ENCODE data around the gene SPATA2. TPM values are rescaled to one million over a fixed set of nuclear protein-coding genes. Genes with fewer than 3 reads are reported as not detected.

The SPATA2 gene
- total RNA-seq, 1 donor from 2014 or later, result 4.0 TPM

DNA sequence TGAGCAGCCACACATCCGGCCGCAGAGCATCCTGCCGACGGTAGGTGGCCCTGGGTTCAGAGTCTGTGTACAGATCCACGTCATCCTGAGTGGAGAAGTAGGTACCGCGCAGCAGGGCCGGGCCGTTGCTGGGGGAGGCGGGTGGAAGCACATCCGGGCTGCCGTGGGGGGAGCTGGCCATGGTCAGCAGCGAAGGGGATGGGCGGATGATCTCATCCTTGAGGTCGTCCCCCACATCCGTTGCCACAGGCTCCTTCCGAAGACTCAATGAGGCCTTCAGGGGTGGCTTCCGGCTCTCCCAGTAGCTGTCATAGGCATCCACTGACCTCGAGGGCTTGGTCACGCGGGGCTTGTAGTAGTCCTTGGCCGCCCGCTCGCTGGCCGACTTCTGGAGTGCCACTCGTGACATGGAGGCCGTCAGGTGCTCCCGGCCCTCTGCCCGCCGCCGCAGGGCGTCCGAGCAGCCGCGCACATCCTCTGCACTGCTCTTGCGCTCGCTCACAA lies 9.2 kb downstream of the SPATA2 start:
- no peak overlapping the region for H3K27ac Mint-ChIP-seq
- peaks cover 5% of the 10 kb centered on the region for H3K36me3 Mint-ChIP-seq
- H3K4me3 Mint-ChIP-seq, result no peak overlapping the region
- Histone ChIP-seq H3K79me2 (ENCODE audit: low read depth) (peaks cover 24% of the 10 kb centered on the region), H3K4me1 (peaks cover 5% of the 10 kb centered on the region), H3K36me3 (no peaks in the 10 kb centered on the region), H3K27me3 (no peaks in the 10 kb centered on the region), H3K4me3 (no peak overlapping the region), H2AFZ (replicated peaks) (no peak overlapping the region), H3K9me3 (ENCODE audit: low read depth) (no peaks in the 10 kb centered on the region), H3K4me2 (no peak overlapping the region), H4K20me1 (ENCODE audit: low read depth) (peaks cover 19% of the 10 kb centered on the region), H3F3A (ENCODE audit: low read depth) (no peaks in the 10 kb centered on the region), H3K9ac (no peak overlapping the region), H3K27ac (no peak overlapping the region)
- H3K9me3 Mint-ChIP-seq, result no peaks in the 10 kb centered on the region
- H3K4me1 Mint-ChIP-seq, result peaks cover 20% of the 10 kb centered on the region
- H3K27me3 Mint-ChIP-seq (ENCODE audit: insufficient read depth, low read depth), result peaks cover 2% of the 10 kb centered on the region
- TF ChIP-seq, protein P1, sequence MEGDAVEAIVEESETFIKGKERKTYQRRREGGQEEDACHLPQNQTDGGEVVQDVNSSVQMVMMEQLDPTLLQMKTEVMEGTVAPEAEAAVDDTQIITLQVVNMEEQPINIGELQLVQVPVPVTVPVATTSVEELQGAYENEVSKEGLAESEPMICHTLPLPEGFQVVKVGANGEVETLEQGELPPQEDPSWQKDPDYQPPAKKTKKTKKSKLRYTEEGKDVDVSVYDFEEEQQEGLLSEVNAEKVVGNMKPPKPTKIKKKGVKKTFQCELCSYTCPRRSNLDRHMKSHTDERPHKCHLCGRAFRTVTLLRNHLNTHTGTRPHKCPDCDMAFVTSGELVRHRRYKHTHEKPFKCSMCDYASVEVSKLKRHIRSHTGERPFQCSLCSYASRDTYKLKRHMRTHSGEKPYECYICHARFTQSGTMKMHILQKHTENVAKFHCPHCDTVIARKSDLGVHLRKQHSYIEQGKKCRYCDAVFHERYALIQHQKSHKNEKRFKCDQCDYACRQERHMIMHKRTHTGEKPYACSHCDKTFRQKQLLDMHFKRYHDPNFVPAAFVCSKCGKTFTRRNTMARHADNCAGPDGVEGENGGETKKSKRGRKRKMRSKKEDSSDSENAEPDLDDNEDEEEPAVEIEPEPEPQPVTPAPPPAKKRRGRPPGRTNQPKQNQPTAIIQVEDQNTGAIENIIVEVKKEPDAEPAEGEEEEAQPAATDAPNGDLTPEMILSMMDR (IDR thresholded peaks at IDR 0.05), result no peak
- TF ChIP-seq EZH2phosphoT487 (IDR thresholded peaks at IDR 0.05) (no peak), EZH2 (IDR thresholded peaks at IDR 0.05) (no peak)
- no peak for DNase-seq (ENCODE audit: low spot score)

- Histone ChIP-seq H3K4me2 (no peak overlapping the region), H3F3A (ENCODE audit: low read depth) (no peaks in the 10 kb centered on the region), H4K20me1 (ENCODE audit: low read depth) (peaks cover 19% of the 10 kb centered on the region), H3K27me3 (no peaks in the 10 kb centered on the region), H3K27ac (no peak overlapping the region), H3K4me3 (no peak overlapping the region), H3K36me3 (no peaks in the 10 kb centered on the region), H3K9me3 (ENCODE audit: low read depth) (no peaks in the 10 kb centered on the region), H2AFZ (replicated peaks) (no peak overlapping the region), H3K9ac (no peak overlapping the region), H3K4me1 (peaks cover 5% of the 10 kb centered on the region), H3K79me2 (ENCODE audit: low read depth) (peaks cover 18% of the 10 kb centered on the region)
- H3K36me3 Mint-ChIP-seq, result peaks cover 5% of the 10 kb centered on the region
- H3K4me3 Mint-ChIP-seq, result no peak overlapping the region
- H3K4me1 Mint-ChIP-seq, result peaks cover 14% of the 10 kb centered on the region
- DNase-seq (ENCODE audit: low spot score), result no peak
- H3K27ac Mint-ChIP-seq, result no peak overlapping the region
- H3K9me3 Mint-ChIP-seq, result no peaks in the 10 kb centered on the region
- H3K27me3 Mint-ChIP-seq (ENCODE audit: insufficient read depth, low read depth), result peaks cover 2% of the 10 kb centered on the region
- TF ChIP-seq, protein P1 (IDR thresholded peaks at IDR 0.05), result no peak
- no peak for TF ChIP-seq EZH2phosphoT487 (IDR thresholded peaks at IDR 0.05)
- TF ChIP-seq EZH2 (IDR thresholded peaks at IDR 0.05), result no peak
Observed at GRCh38 chr20:49905415-49906091, 9.8 kb downstream of the SPATA2 start.

DNA sequence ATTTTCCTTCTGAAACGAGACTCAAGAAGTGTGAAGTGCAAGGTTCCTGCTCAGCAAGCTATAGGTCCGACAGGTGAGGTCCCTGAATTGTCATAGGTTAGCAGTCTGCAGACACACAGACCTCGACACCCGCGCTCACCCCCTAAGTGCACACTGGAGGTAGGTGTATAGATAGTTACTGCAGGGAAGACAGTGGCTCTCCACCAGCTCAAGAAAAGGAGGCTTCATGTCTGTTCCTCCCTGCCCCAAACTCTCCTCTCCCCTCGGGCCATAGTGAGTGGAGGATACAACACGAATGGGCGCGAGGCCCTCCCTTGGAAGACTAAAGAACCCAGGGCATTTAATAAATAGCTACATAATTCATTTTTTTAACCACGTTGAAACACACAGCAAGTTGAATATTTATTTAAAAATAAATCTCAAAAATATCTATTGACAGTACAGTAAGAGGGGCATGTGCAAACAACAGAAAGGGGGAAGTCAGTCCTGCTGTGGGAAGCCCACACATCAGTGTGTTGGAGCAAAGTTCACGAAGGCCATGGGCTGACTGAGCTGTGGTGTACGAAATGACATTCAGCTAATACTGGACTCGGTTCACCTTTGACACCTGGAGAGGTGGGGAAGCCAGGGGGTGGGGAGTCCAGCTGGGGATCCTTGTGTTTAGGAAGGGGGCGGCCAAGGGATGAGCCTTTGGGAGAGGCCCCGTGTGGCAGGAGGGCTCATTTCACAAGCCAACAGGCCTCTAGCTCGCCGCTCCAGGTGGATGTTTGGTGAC lies 10.7 kb downstream of the SPATA2 start:
- Mint-ChIP-seq H3K27ac (no peak overlapping the region), H3K36me3 (peaks cover 5% of the 10 kb centered on the region), H3K9me3 (no peaks in the 10 kb centered on the region), H3K27me3 (ENCODE audit: insufficient read depth, low read depth) (peaks cover 2% of the 10 kb centered on the region), H3K4me3 (no peak overlapping the region), H3K4me1 (peaks cover 5% of the 10 kb centered on the region)
- Histone ChIP-seq H3K4me2 (no peak overlapping the region), H3K4me1 (no peaks in the 10 kb centered on the region), H3K9me3 (ENCODE audit: low read depth) (no peaks in the 10 kb centered on the region), H3K36me3 (no peaks in the 10 kb centered on the region), H3F3A (ENCODE audit: low read depth) (no peaks in the 10 kb centered on the region), H3K27me3 (no peaks in the 10 kb centered on the region), H2AFZ (replicated peaks) (no peak overlapping the region), H3K27ac (no peak overlapping the region), H3K9ac (no peak overlapping the region), H3K79me2 (ENCODE audit: low read depth) (peaks cover 9% of the 10 kb centered on the region), H3K4me3 (no peak overlapping the region), H4K20me1 (ENCODE audit: low read depth) (peaks cover 10% of the 10 kb centered on the region)
- TF ChIP-seq, protein P1 (IDR thresholded peaks at IDR 0.05), result no peak
- no peak for TF ChIP-seq EZH2 (IDR thresholded peaks at IDR 0.05)
- no peak for TF ChIP-seq EZH2phosphoT487 (IDR thresholded peaks at IDR 0.05)
- DNase-seq (ENCODE audit: low spot score), result no peak
